GM12878 (cell line): Measurements from ENCODE around the gene ZNF397. TPM values are rescaled to one million over a fixed set of nuclear protein-coding genes. Genes with fewer than 3 reads are reported as not detected.

Source experiments
- ATAC-seq: fragments of 200-7000 bp; cut with Tn5 transposase; 3 replicates; pipeline ENCODE4 v1.9.1; 2020; ENCODE audit warnings: mild to moderate bottlenecking, moderate library complexity
- BruUV-seq: library from RNA; stranded (reverse); fragments of 400-500 nt; replicated peaks from 2 replicates; lab custom pipeline; 2021; lab: Mats Ljungman, UMichigan
- CTCF ChIA-PET: fragments of 300-600 bp; sonication (Branson Sonifier 250); formaldehyde crosslinking; extraction: SDS; loops from one replicate; lab custom pipeline; 2021; ENCODE audit warnings: inconsistent platforms; lab: Yijun Ruan, JAX
- POLR2A ChIA-PET: fragments of 350-600 bp; formaldehyde crosslinking; extraction: SDS; loops from one replicate; lab custom pipeline; 2021; ENCODE audit warnings: inconsistent platforms; lab: Charles Lee
- RAD21 ChIA-PET: fragments of 300-600 bp; sonication (Branson Sonifier 250); formaldehyde crosslinking; loops from one replicate; lab custom pipeline; 2023; ENCODE audit warnings: antibody characterized with exemption; ENCODE audit not compliant: unreplicated experiment; lab: Charles Lee
- SMC1A ChIA-PET: fragments of 300-600 bp; sonication (Branson Sonifier 250); formaldehyde crosslinking; loops from one replicate; lab custom pipeline; 2023; ENCODE audit not compliant: unreplicated experiment, uncharacterized antibody; lab: Charles Lee
- DNase-seq: peaks from one replicate; pipeline ENCODE4 v3.0.0-alpha.2; 2011; ENCODE audit warnings: low read depth, low spot score
- FAIRE-seq: peaks from 3 replicates; lab custom pipeline; 2011; peaks lifted over from hg19 to GRCh38; lab: Jason Lieb, UNC
- H2AFZ ChIP-seq: 2 replicates; pipeline ENCODE4 v1.6.0; 2011; ENCODE audit warnings: low read depth, low read length, control low read depth; ENCODE audit not compliant: control insufficient read depth
- H3K27ac ChIP-seq: 2 replicates; pipeline ENCODE4 v1.5.1; 2011; ENCODE audit warnings: control low read depth; ENCODE audit not compliant: control insufficient read depth, insufficient read depth
- H3K27me3 ChIP-seq, 2 experiments: replicated peaks in 1 of 2; 2 replicates each; pipeline versions ENCODE4 v1.6.0 to v1.6.1; 2011; ENCODE audit warnings: low read length in 1 of 2; ENCODE audit not compliant: control insufficient read depth in 2 of 2, insufficient read depth in 2 of 2
- H3K36me3 ChIP-seq, 2 experiments: 2 replicates each; pipeline ENCODE4 v1.5.1; 2011; ENCODE audit warnings: low read length in 1 of 2; ENCODE audit not compliant: control insufficient read depth in 2 of 2, insufficient read depth in 2 of 2
- H3K4me1 ChIP-seq: 2 replicates; pipeline ENCODE4 v1.6.1; 2011; ENCODE audit warnings: mild to moderate bottlenecking, low read length, moderate library complexity, mixed read lengths; ENCODE audit not compliant: control insufficient read depth, insufficient read depth
- H3K4me2 ChIP-seq: 2 replicates; pipeline ENCODE4 v1.6.0; 2011; ENCODE audit warnings: control low read depth; ENCODE audit not compliant: control insufficient read depth, insufficient read depth
- H3K4me3 ChIP-seq: fragments of 200-600 bp; sonication (generic); 2 replicates; pipeline ENCODE4 v1.5.1; 2016
- H3K79me2 ChIP-seq: 2 replicates; pipeline ENCODE4 v1.6.0; 2011; ENCODE audit warnings: low read length; ENCODE audit not compliant: control insufficient read depth, insufficient read depth
- H3K9ac ChIP-seq: 2 replicates; pipeline ENCODE4 v1.8.0; 2011; ENCODE audit warnings: low read length, control low read depth, mixed read lengths; ENCODE audit not compliant: control insufficient read depth, insufficient read depth
- H3K9me3 ChIP-seq: replicated peaks from 3 replicates; pipeline ENCODE4 v1.5.1; 2011; ENCODE audit warnings: mild to moderate bottlenecking, low read length; ENCODE audit not compliant: control insufficient read depth, insufficient read depth
- H4K20me1 ChIP-seq: 2 replicates; pipeline ENCODE4 v1.6.0; 2011; ENCODE audit not compliant: control insufficient read depth, insufficient read depth
- CEBPB ChIP-seq, 2 experiments: fragments of 150-350 bp in 1 of 2; IDR thresholded peaks; 2 replicates each; pipeline ENCODE4 v1.6.1; 2012 to 2014; ENCODE audit warnings: low read depth in 2 of 2, low read length in 2 of 2, borderline replicate concordance in 1 of 2, inconsistent platforms in 1 of 2
- EGR1 ChIP-seq, 2 experiments: IDR thresholded peaks; 1 replicate in 1 of 2; 2 replicates in 1 of 2; pipeline ENCODE4 v1.6.1; 2011 to 2012; ENCODE audit warnings: low read depth in 2 of 2, low read length in 2 of 2, borderline replicate concordance in 1 of 2, mild to moderate bottlenecking in 1 of 2, moderate library complexity in 1 of 2
- EP300 ChIP-seq, 2 experiments: fragments of 150-350 bp in 1 of 2; IDR thresholded peaks; 2 replicates each; pipeline ENCODE4 v1.6.1; 2011 to 2012; ENCODE audit warnings: low read depth in 2 of 2, low read length in 2 of 2, borderline replicate concordance in 1 of 2, improper control_type of control experiment in 1 of 2, inconsistent platforms in 1 of 2; ENCODE audit not compliant: control insufficient read depth in 1 of 2
- FOXM1 ChIP-seq: IDR thresholded peaks from 2 replicates; pipeline ENCODE4 v1.6.1; 2012; ENCODE audit warnings: low read depth, mild to moderate bottlenecking, inconsistent platforms, low read length, moderate library complexity
- GATAD2B ChIP-seq: fragments of 450-650 bp; conservative IDR thresholded peaks from 2 replicates; pipeline ENCODE4 v1.6.1; 2017; ENCODE audit warnings: low read depth, mild to moderate bottlenecking, moderate library complexity
- HDGF ChIP-seq: fragments of 450-650 bp; IDR thresholded peaks from 2 replicates; pipeline ENCODE4 v1.6.1; 2016; ENCODE audit warnings: antibody characterized with exemption
- LARP7 ChIP-seq: fragments of 450-650 bp; IDR thresholded peaks from 2 replicates; pipeline ENCODE4 v1.6.1; 2017; ENCODE audit warnings: mild to moderate bottlenecking
- POU2F2 ChIP-seq: IDR thresholded peaks from 3 replicates; pipeline ENCODE4 v1.6.1; 2011; ENCODE audit warnings: low read depth, mild to moderate bottlenecking, low read length, borderline replicate concordance
- RB1 ChIP-seq: fragments of 450-650 bp; formaldehyde crosslinking; IDR thresholded peaks from 2 replicates; pipeline ENCODE4 v1.6.1; 2017; ENCODE audit warnings: mild to moderate bottlenecking, borderline replicate concordance
- SIX5 ChIP-seq: IDR thresholded peaks from 2 replicates; pipeline ENCODE4 v1.6.1; 2011; ENCODE audit warnings: mild to moderate bottlenecking, low read depth, low read length, moderate library complexity; ENCODE audit not compliant: severe bottlenecking
- SRF ChIP-seq, 2 experiments: IDR thresholded peaks; 2 replicates each; pipeline ENCODE4 v1.6.1; 2011; ENCODE audit warnings: low read depth in 2 of 2, low read length in 2 of 2, mild to moderate bottlenecking in 1 of 2, moderate library complexity in 1 of 2
- ZNF24 ChIP-seq: fragments of 450-650 bp; IDR thresholded peaks from 2 replicates; pipeline ENCODE4 v1.6.1; 2017; ENCODE audit warnings: antibody characterized with exemption, mild to moderate bottlenecking
- WGBS: methylation state at CpG from one replicate; pipeline ENCODE4 v1.1.6; 2016; ENCODE audit warnings: low lambda C conversion rate; ENCODE audit not compliant: insufficient replicate concordance, insufficient coverage; ENCODE audit errors: missing lambda C conversion rate; 5-methylcytosine and 5-hydroxymethylcytosine counted together
- in situ Hi-C: fragments of 300-500 bp; cut with MboI; formaldehyde crosslinking; loops from 9 replicates; pipeline ENCODE4 v1.14.3; 2018; ENCODE audit warnings: mixed read lengths
- intact Hi-C: fragments of 100-400 bp; cut with micrococcal nuclease; formaldehyde crosslinking; loops from one replicate; pipeline ENCODE4 v1.14.2; 2022; ENCODE audit not compliant: unreplicated experiment
- polyA plus RNA-seq, 11 experiments: library from polyadenylated mRNA; depleted of rRNA in 4 of 11; unstranded in 6 of 11; stranded (reverse) in 5 of 11; fragments of >200 nt; fragmentation: Nextera tagmentation in 4 of 11; fragmentation: Illumina TruSeq in 1 of 11; extraction: Ambion mirVana in 4 of 11; extraction: Trizol in 1 of 11; gene quantifications; 1 replicate in 1 of 11; 2 replicates in 10 of 11; pipeline versions ENCODE4 v1.2.1 to v1.2.3, GENCODE V29; 2011 to 2016; ENCODE audit warnings: inconsistent platforms in 2 of 11, missing spikeins in 2 of 11, low read depth in 1 of 11
- total RNA-seq, 4 experiments: library from RNA; depleted of rRNA in 3 of 4; stranded (reverse); fragments of >200 nt in 3 of 4; fragmentation: Illumina TruSeq in 1 of 4; extraction: Trizol in 1 of 4; gene quantifications; 2 replicates each; pipeline versions ENCODE4 v1.2.1 to v1.2.3, GENCODE V29; 2013 to 2021
- TF ChIP-seq, protein P1 (sequence below): fragments of 450-650 bp; IDR thresholded peaks from 2 replicates; pipeline ENCODE4 v1.6.1; 2017; ENCODE audit warnings: mild to moderate bottlenecking

Gene ZNF397
- total and polyA plus RNA-seq, 10 of the 15 experiments (the other 5 are each of a cell fraction or from before 2014, with no cell fraction given) = 5.2 to 13.3 (median 10.8) TPM

DNA sequence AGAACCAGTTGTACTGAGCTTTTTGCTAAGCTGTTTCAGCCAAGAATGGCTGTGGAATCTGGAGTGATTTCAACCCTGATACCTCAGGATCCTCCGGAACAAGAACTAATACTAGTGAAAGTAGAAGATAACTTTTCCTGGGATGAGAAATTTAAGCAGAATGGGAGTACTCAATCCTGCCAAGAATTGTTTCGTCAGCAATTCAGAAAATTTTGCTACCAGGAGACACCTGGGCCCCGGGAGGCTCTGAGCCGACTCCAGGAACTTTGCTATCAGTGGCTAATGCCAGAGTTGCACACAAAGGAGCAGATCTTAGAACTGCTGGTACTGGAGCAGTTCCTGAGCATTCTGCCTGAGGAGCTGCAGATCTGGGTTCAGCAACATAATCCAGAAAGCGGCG is 1.6 kb downstream of the ZNF397 start:
- DNase-seq = no peak
- ChIA-PET POLR2A (interaction anchor here (2.1 kb wide), 1 partner anchor 46 kb away, joined by 6 read pairs; no protein-coding TSS in a partner anchor), CTCF (interaction anchor here (1.1 kb wide), 1 partner anchor 47 kb away, joined by 3 read pairs; the partner anchor contains the start of gene ZSCAN30), SMC1A (interaction anchor here (0.7 to 0.9 kb wide), 2 partner anchors 11 to 103 kb away, joined by 3 to 4 read pairs; no protein-coding TSS in a partner anchor)
- Histone ChIP-seq H4K20me1 (no peaks in the 10 kb centered on the region), H3K79me2 (peaks cover 9% of the 10 kb centered on the region), H3K9me3 (peaks cover 39% of the 10 kb centered on the region; the same call in 2 of the 3 replicates), H3K27me3 (no peaks in the 10 kb centered on the region)
- TF ChIP-seq FOXM1 = no peak
- no peak for TF ChIP-seq RB1
- TF ChIP-seq EGR1 (IDR thresholded peaks at IDR 0.05; ENCODE audit: borderline replicate concordance in 1 of 2, low read depth in 2 of 2, low read length in 2 of 2) = no peak
- TF ChIP-seq, all 136 proteins: peak for 0
- no peak overlapping the region for H3K4me2 ChIP-seq
- H3K36me3 ChIP-seq = peaks cover 2 to 24% of the 10 kb centered on the region in 2 experiments
- in situ Hi-C loops = loop anchor here (5.0 kb wide), 2 partner anchors 50 to 100 kb away; partner anchors contain the start of genes ZNF24 and ZSCAN30
- no TSS peak for BruUV-seq
- no peak overlapping the region for H3K27ac ChIP-seq
- H3K9ac ChIP-seq = no peak overlapping the region
- H3K4me3 ChIP-seq = 0 out of 2 replicates have a peak overlapping the region, but pooled peaks have one; percentile 4
- H3K4me1 ChIP-seq = no peaks in the 10 kb centered on the region
- WGBS = 98% methylated on average over 6 of the region's 6 CpGs
- FAIRE-seq (no peak), ATAC-seq (no peak)
- RAD21 ChIA-PET = no interaction called here
- no peak overlapping the region for H2AFZ ChIP-seq
- intact Hi-C loops = loop anchor here (10.0 kb wide), 1 partner anchor 332 kb away; no protein-coding TSS in a partner anchor

DNA sequence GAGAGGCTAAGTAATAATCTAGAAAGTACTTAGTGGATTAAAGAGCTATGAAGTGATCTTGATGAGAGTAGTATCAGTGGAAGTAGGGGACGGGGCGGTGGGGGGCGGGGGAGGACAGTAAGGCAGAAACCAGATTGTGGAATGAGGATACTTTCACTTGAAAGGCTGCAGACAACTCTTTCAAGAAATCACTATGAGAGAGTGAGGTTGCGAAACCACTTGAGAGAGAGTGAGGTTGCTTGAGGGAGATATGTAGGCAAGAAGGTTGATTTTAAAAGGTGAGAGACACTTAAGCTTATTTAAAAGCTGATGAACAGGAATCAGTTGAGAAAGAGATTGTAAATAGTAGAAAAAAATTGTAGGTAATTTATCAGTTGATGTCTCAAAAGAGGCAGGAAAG is 3.8 kb downstream of the ZNF397 start:
- H3K9ac ChIP-seq = no peak overlapping the region
- no peaks in the 10 kb centered on the region for H3K4me1 ChIP-seq
- H3K4me3 ChIP-seq = no peak overlapping the region
- no peak overlapping the region for H2AFZ ChIP-seq
- intact Hi-C loops = loop anchor here (10.0 kb wide), 1 partner anchor 330 kb away; no protein-coding TSS in a partner anchor
- RAD21 ChIA-PET = no interaction called here
- SMC1A ChIA-PET = interaction anchor here (0.8 to 2.3 kb wide), 7 partner anchors 8 to 218 kb away, joined by 3 to 10 read pairs (median 3); partner anchors contain the start of gene ZSCAN30
- in situ Hi-C loops = loop anchor here (5.0 kb wide), 2 partner anchors 48 to 98 kb away; partner anchors contain the start of genes ZNF24 and ZSCAN30
- FAIRE-seq (no peak), DNase-seq (no peak), ATAC-seq (no peak)
- peaks cover 2 to 24% of the 10 kb centered on the region in 2 experiments for H3K36me3 ChIP-seq
- H4K20me1 ChIP-seq = no peaks in the 10 kb centered on the region
- no peak overlapping the region for H3K27ac ChIP-seq
- H3K4me2 ChIP-seq = no peak overlapping the region
- no peaks in the 10 kb centered on the region for H3K27me3 ChIP-seq
- BruUV-seq = no TSS peak
- CTCF ChIA-PET = no interaction called here
- WGBS = 98% methylated on average over 4 of the region's 4 CpGs
- H3K79me2 ChIP-seq = peaks cover 9% of the 10 kb centered on the region
- POLR2A ChIA-PET = interaction anchor here (0.6 kb wide), 1 partner anchor 131 kb away, joined by 3 read pairs; no protein-coding TSS in a partner anchor
- H3K9me3 ChIP-seq = peaks cover 48% of the 10 kb centered on the region
- TF ChIP-seq LARP7 = no peak
- TF ChIP-seq ZNF24 = no peak
- TF ChIP-seq CEBPB (IDR thresholded peaks at IDR 0.05; ENCODE audit: borderline replicate concordance in 1 of 2, low read depth in 2 of 2, low read length in 2 of 2) = no peak
- TF ChIP-seq, protein P1, sequence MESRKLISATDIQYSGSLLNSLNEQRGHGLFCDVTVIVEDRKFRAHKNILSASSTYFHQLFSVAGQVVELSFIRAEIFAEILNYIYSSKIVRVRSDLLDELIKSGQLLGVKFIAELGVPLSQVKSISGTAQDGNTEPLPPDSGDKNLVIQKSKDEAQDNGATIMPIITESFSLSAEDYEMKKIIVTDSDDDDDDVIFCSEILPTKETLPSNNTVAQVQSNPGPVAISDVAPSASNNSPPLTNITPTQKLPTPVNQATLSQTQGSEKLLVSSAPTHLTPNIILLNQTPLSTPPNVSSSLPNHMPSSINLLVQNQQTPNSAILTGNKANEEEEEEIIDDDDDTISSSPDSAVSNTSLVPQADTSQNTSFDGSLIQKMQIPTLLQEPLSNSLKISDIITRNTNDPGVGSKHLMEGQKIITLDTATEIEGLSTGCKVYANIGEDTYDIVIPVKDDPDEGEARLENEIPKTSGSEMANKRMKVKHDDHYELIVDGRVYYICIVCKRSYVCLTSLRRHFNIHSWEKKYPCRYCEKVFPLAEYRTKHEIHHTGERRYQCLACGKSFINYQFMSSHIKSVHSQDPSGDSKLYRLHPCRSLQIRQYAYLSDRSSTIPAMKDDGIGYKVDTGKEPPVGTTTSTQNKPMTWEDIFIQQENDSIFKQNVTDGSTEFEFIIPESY = no peak
- TF ChIP-seq EP300 (IDR thresholded peaks at IDR 0.05; ENCODE audit: borderline replicate concordance in 1 of 2, control insufficient read depth in 1 of 2, low read depth in 2 of 2, low read length in 2 of 2) = no peak
- no peak for TF ChIP-seq SRF (IDR thresholded peaks at IDR 0.05; ENCODE audit: low read depth in 2 of 2, low read length in 2 of 2)
- TF ChIP-seq SIX5 = no peak
- no peak for TF ChIP-seq GATAD2B
- no peak for TF ChIP-seq POU2F2
- no peak for TF ChIP-seq HDGF
